Measurements from ENCODE around the gene GLRX5. TPM values are rescaled to one million over a fixed set of nuclear protein-coding genes. Genes with fewer than 3 reads are reported as not detected.

The GLRX5 gene
- total RNA-seq, 1 experiment from 2014 or later, result 23.2 TPM

DNA sequence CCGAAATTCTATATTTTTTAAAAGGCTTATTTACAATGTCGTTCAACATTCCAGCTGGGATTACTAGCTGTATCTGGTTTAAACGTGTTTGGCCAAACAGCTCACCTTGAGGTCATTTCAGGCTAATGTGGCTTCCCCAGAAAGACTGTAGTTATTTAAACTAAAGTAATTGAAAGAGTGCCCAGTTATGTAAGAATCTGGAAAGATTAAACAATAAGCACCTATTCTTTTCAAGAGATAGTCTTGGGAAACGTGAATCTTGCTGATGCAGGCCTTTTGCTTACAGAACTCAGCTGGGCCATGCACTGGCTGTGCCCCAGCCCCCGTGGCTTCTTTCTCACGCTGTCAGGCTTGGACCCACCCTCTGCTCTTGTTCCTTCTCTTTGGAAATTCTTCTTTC is 24.4 kb downstream of the GLRX5 start:
- H3K9me3 ChIP-seq (ENCODE audit: insufficient read depth, low read depth), result no peaks in the 10 kb centered on the region
- no peak overlapping the region for H3K27ac ChIP-seq
- CTCF ChIA-PET, result interaction anchor here (0.6 kb wide), 1 partner anchor 19 kb away, joined by 5 read pairs; no protein-coding TSS in a partner anchor
- no peaks in the 10 kb centered on the region for H3K36me3 ChIP-seq (ENCODE audit: low read depth)
- H3K4me2 ChIP-seq, result no peak overlapping the region
- no peak overlapping the region for H2AFZ ChIP-seq
- no peak overlapping the region for H3K4me3 ChIP-seq
- no TSS peak for BruUV-seq (replicated peaks)
- no peak for DNase-seq
- TF ChIP-seq EZH2 (IDR thresholded peaks at IDR 0.05; ENCODE audit: low read depth) (no peak), CTCF (conservative IDR thresholded peaks at IDR 0.05) (no peak)
- POLR2A ChIA-PET (ENCODE audit: unreplicated experiment), result interaction anchor here (0.6 kb wide), 2 partner anchors 26 to 91 kb away, joined by 3 to 4 read pairs; no protein-coding TSS in a partner anchor
- H4K20me1 ChIP-seq (ENCODE audit: insufficient read depth), result no peaks in the 10 kb centered on the region
- H3K9me2 ChIP-seq (ENCODE audit: insufficient read depth), result no peaks in the 10 kb centered on the region
- no peaks in the 10 kb centered on the region for H3F3A ChIP-seq (ENCODE audit: insufficient read depth, low read depth)
- no peaks in the 10 kb centered on the region for H3K79me2 ChIP-seq (ENCODE audit: low read depth)
- intact Hi-C loops (cut with micrococcal nuclease; ENCODE audit: unreplicated experiment), result no loop called here
- no peaks in the 10 kb centered on the region for H3K4me1 ChIP-seq (replicated peaks; ENCODE audit: insufficient read depth)
- no peaks in the 10 kb centered on the region for H3K27me3 ChIP-seq (ENCODE audit: insufficient read depth, low read depth)

GRCh38 chr14:95561001-95561412 is 26.2 kb downstream of the GLRX5 start:
- Histone ChIP-seq H3K4me2 (no peak overlapping the region), H3K4me1 (replicated peaks; ENCODE audit: insufficient read depth) (no peaks in the 10 kb centered on the region)
- TF ChIP-seq CTCF (conservative IDR thresholded peaks at IDR 0.05), result peak; percentile 92
- TF ChIP-seq EZH2 (IDR thresholded peaks at IDR 0.05; ENCODE audit: low read depth), result no peak

DNA sequence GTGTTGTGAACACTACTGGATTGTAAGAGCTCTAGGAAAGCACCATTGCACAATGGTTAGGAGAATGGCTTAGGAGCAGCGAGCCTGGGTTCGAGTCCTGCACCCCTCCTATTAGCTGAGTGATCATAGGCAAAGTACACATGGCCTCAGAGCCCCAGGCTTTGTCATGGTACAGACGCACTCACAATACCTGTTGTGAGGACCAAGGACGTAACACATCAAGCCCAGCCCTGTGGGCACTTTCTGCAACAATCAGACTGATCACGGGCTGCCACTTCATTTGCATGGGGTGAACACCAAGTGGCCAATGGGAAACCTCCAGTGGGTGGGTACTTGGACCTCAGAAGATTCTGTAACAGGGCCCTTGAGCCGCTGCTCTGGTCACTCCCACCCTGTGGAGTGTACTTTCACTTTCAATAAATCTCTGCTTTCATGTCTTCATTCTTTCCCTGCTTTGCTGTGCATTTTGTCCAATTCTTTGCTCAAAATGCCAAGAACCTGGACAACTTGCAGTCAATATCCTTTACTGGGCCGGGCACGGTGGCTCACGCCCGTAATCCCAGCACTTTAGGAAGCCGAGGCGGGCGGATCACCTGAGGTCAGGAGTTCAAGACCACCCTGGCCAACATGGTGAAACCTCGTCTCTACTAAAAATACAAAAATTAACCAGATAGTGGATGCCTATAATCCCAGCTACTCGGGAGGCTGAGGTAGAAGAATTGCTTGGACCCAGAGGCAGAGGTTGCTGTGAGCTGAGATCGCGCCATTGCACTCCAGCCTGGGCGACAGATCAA is 28.2 kb downstream of the GLRX5 start:
- Histone ChIP-seq H3K27ac (no peak overlapping the region), H3K36me3 (ENCODE audit: low read depth) (no peaks in the 10 kb centered on the region), H3K4me3 (no peak overlapping the region), H3K79me2 (ENCODE audit: low read depth) (no peaks in the 10 kb centered on the region), H3K4me2 (no peak overlapping the region), H3K9me2 (ENCODE audit: insufficient read depth) (no peaks in the 10 kb centered on the region), H4K20me1 (ENCODE audit: insufficient read depth) (no peaks in the 10 kb centered on the region), H3K4me1 (replicated peaks; ENCODE audit: insufficient read depth) (no peaks in the 10 kb centered on the region), H3K9me3 (ENCODE audit: insufficient read depth, low read depth) (no peaks in the 10 kb centered on the region), H2AFZ (no peak overlapping the region), H3F3A (ENCODE audit: insufficient read depth, low read depth) (no peaks in the 10 kb centered on the region), H3K27me3 (ENCODE audit: insufficient read depth, low read depth) (no peaks in the 10 kb centered on the region)
- TF ChIP-seq CTCF (conservative IDR thresholded peaks at IDR 0.05) (no peak), EZH2 (IDR thresholded peaks at IDR 0.05; ENCODE audit: low read depth) (no peak)
- no TSS peak for BruUV-seq (replicated peaks)
- POLR2A ChIA-PET (ENCODE audit: unreplicated experiment), result no interaction called here
- no peak for DNase-seq
- CTCF ChIA-PET, result no interaction called here
- intact Hi-C loops (cut with micrococcal nuclease; ENCODE audit: unreplicated experiment), result loop anchor here (5.0 to 10.0 kb wide), 2 partner anchors 534 to 862 kb away; no protein-coding TSS in a partner anchor

More at GRCh38 chr14:95561001-95561412, 26.2 kb downstream of the GLRX5 start:
- no peak overlapping the region for H2AFZ ChIP-seq
- H3F3A ChIP-seq (ENCODE audit: insufficient read depth, low read depth), result no peaks in the 10 kb centered on the region
- H3K9me2 ChIP-seq (ENCODE audit: insufficient read depth), result no peaks in the 10 kb centered on the region
- ChIA-PET POLR2A (ENCODE audit: unreplicated experiment) (no interaction called here), CTCF (no interaction called here)
- no peaks in the 10 kb centered on the region for H3K36me3 ChIP-seq (ENCODE audit: low read depth)
- BruUV-seq (replicated peaks), result no TSS peak
- no peak overlapping the region for H3K27ac ChIP-seq
- H3K79me2 ChIP-seq (ENCODE audit: low read depth), result no peaks in the 10 kb centered on the region
- peak; percentile 67 to 68 for DNase-seq
- no peaks in the 10 kb centered on the region for H4K20me1 ChIP-seq (ENCODE audit: insufficient read depth)
- H3K4me3 ChIP-seq, result no peak overlapping the region
- H3K27me3 ChIP-seq (ENCODE audit: insufficient read depth, low read depth), result no peaks in the 10 kb centered on the region
- H3K9me3 ChIP-seq (ENCODE audit: insufficient read depth, low read depth), result no peaks in the 10 kb centered on the region
- intact Hi-C loops (cut with micrococcal nuclease; ENCODE audit: unreplicated experiment), result loop anchor here (1.0 to 10.0 kb wide), 4 partner anchors 213 to 864 kb away; no protein-coding TSS in a partner anchor
